Prostate gland (tissue), 2 donors: ENCODE measurements around the gene ARID4B. TPM values are rescaled to one million over a fixed set of nuclear protein-coding genes. Genes with fewer than 3 reads are reported as not detected.

Experiments
- DNase-seq: peaks from one replicate; pipeline ENCODE4 v3.0.0-alpha.2; 2019; ENCODE audit warnings: low spot score
- H3K27ac ChIP-seq, 2 donors: fragments of 200-600 bp; sonication (generic); 2 replicates each; pipeline ENCODE4 v1.5.1; 2017 to 2019
- H3K27me3 ChIP-seq: fragments of 200-600 bp; sonication (generic); replicated peaks from 2 replicates; pipeline ENCODE4 v1.5.1; 2019; ENCODE audit not compliant: insufficient read depth
- H3K36me3 ChIP-seq, 2 donors: fragments of 200-600 bp; sonication (generic); 1 replicate in 1 of 2; 2 replicates in 1 of 2; pipeline versions ENCODE4 v1.5.1 to v1.8.1; 2017 to 2019
- H3K4me1 ChIP-seq: fragments of 200-600 bp; sonication (generic); replicated peaks from 2 replicates; pipeline ENCODE4 v1.5.1; 2019
- H3K4me3 ChIP-seq, 2 donors: fragments of 200-600 bp; sonication (generic); 2 replicates each; pipeline ENCODE4 v1.5.1; 2017 to 2019
- H3K9me3 ChIP-seq: fragments of 200-600 bp; sonication (generic); 2 replicates; pipeline ENCODE4 v1.5.1; 2017
- CTCF ChIP-seq, 4 experiments: fragments of 200-600 bp in 2 of 4; fragments of 450-650 bp in 2 of 4; sonication (generic) in 2 of 4; IDR thresholded peaks; 1 replicate in 3 of 4; 2 replicates in 1 of 4; pipeline ENCODE4 v1.5.1; 2016 to 2019; ENCODE audit warnings: antibody characterized with exemption in 4 of 4, mild to moderate bottlenecking in 2 of 4, moderate library complexity in 2 of 4
- POLR2A ChIP-seq: fragments of 450-650 bp; IDR thresholded peaks from one replicate; pipeline ENCODE4 v1.6.1; 2016; ENCODE audit warnings: antibody characterized with exemption, mild to moderate bottlenecking
- POLR2AphosphoS5 ChIP-seq: sonication (generic); formaldehyde crosslinking; IDR thresholded peaks from one replicate; pipeline ENCODE4 v1.6.1; 2017; ENCODE audit warnings: antibody characterized with exemption
- WGBS: methylation state at CpG from one replicate; pipeline ENCODE4 v1.1.5; 2018; 5-methylcytosine and 5-hydroxymethylcytosine counted together
- intact Hi-C: fragments of 100-400 bp; cut with DNase I; formaldehyde crosslinking; loops from one replicate; pipeline ENCODE4 v1.14.2; 2022
- total RNA-seq, 2 donors: library from RNA; depleted of rRNA; stranded (reverse); fragments of >200 nt; gene quantifications; one replicate each; pipeline ENCODE4 v1.1.0, GENCODE V29; 2016

Gene ARID4B
- total RNA-seq, 2 donors from 2014 or later = 28.6 to 46.4 TPM

GRCh38 chr1:235278915-235279292 is 49.1 kb downstream of the ARID4B start:
- 76% methylated on average over 5 of the region's 5 CpGs for whole genome bisulfite sequencing
- Histone ChIP-seq H3K27ac (no peak overlapping the region), H3K9me3 (no peaks in the 10 kb centered on the region), H3K4me3 (no peak overlapping the region), H3K27me3 (no peaks in the 10 kb centered on the region), H3K36me3 (no peaks in the 10 kb centered on the region), H3K4me1 (no peaks in the 10 kb centered on the region)
- no peak for DNase-seq
- TF ChIP-seq CTCF (IDR thresholded peaks at IDR 0.05) = no peak
- TF ChIP-seq POLR2A = no peak
- TF ChIP-seq POLR2AphosphoS5 = no peak
- intact Hi-C loops = no loop called here

- WGBS = 68% methylated on average over 1 of the region's 1 CpG
- intact Hi-C loops = no loop called here
These were observed 49.6 kb downstream of the ARID4B start for GRCh38 chr1:235278233-235278914.

GRCh38 chr1:235277709-235278108 is 50.3 kb downstream of the ARID4B start:
- H3K27me3 ChIP-seq = no peaks in the 10 kb centered on the region
- intact Hi-C loops = no loop called here
- no peak for TF ChIP-seq POLR2A
- no peaks in the 10 kb centered on the region for H3K9me3 ChIP-seq
- DNase-seq = no peak
- H3K4me3 ChIP-seq = no peak overlapping the region
- H3K36me3 ChIP-seq = no peaks in the 10 kb centered on the region
- no peak overlapping the region for H3K27ac ChIP-seq
- H3K4me1 ChIP-seq = no peaks in the 10 kb centered on the region

More at GRCh38 chr1:235278233-235278914, 49.6 kb downstream of the ARID4B start:
- no peaks in the 10 kb centered on the region for H3K4me1 ChIP-seq
- no peaks in the 10 kb centered on the region for H3K27me3 ChIP-seq
- TF ChIP-seq POLR2AphosphoS5 (no peak), POLR2A (no peak), CTCF (IDR thresholded peaks at IDR 0.05) (no peak)
- no peak for DNase-seq
- no peaks in the 10 kb centered on the region for H3K9me3 ChIP-seq
- H3K36me3 ChIP-seq = no peaks in the 10 kb centered on the region
- H3K4me3 ChIP-seq = no peak overlapping the region
- no peak overlapping the region for H3K27ac ChIP-seq

GRCh38 chr1:235275836-235276235 is 52.1 kb downstream of the ARID4B start:
- H3K4me3 ChIP-seq = no peak overlapping the region
- no peak overlapping the region for H3K27ac ChIP-seq
- H3K27me3 ChIP-seq = no peaks in the 10 kb centered on the region
- no peaks in the 10 kb centered on the region for H3K36me3 ChIP-seq
- H3K4me1 ChIP-seq = no peaks in the 10 kb centered on the region
- intact Hi-C loops = no loop called here
- no peaks in the 10 kb centered on the region for H3K9me3 ChIP-seq
- WGBS = 94% methylated on average over 6 of the region's 6 CpGs
- no peak for TF ChIP-seq POLR2AphosphoS5
- no peak for TF ChIP-seq CTCF (IDR thresholded peaks at IDR 0.05)
- TF ChIP-seq POLR2A = no peak
- no peak for DNase-seq

- Histone ChIP-seq H3K36me3 (no peaks in the 10 kb centered on the region), H3K9me3 (no peaks in the 10 kb centered on the region), H3K27ac (no peak overlapping the region), H3K4me3 (no peak overlapping the region), H3K4me1 (peaks cover 4% of the 10 kb centered on the region), H3K27me3 (no peaks in the 10 kb centered on the region)
- intact Hi-C loops = no loop called here
- WGBS = 20% methylated on average over 3 of the region's 3 CpGs
- TF ChIP-seq POLR2A = no peak
- no peak for TF ChIP-seq POLR2AphosphoS5
- no peak for TF ChIP-seq CTCF (IDR thresholded peaks at IDR 0.05)
- no peak for DNase-seq
These were observed 52.8 kb downstream of the ARID4B start for GRCh38 chr1:235275223-235275622.
